Liver (tissue), 9 donors: ENCODE measurements around the gene RAP1GAP2. TPM values are rescaled to one million over a fixed set of nuclear protein-coding genes. Genes with fewer than 3 reads are reported as not detected.

ENCODE experiments used
- DNase-seq: peaks from one replicate; pipeline ENCODE4 v3.0.0-alpha.2; 2017; ENCODE audit warnings: low spot score
- H3K27ac ChIP-seq, 2 donors: one replicate each; pipeline ENCODE4 v1.7.0; 2013; ENCODE audit warnings: inconsistent platforms in 2 of 2, low read length in 2 of 2, control low read depth in 1 of 2, low read depth in 1 of 2, mild to moderate bottlenecking in 1 of 2
- H3K27me3 ChIP-seq, 4 donors: one replicate each; pipeline versions ENCODE4 v1.6.1 to v1.7.0; 2013; ENCODE audit warnings: low read length in 3 of 4, inconsistent platforms in 1 of 4, mild to moderate bottlenecking in 1 of 4, moderate library complexity in 1 of 4; ENCODE audit not compliant: control insufficient read depth in 4 of 4, insufficient read depth in 4 of 4
- H3K36me3 ChIP-seq, 4 donors: one replicate each; pipeline versions ENCODE4 v1.6.1 to v1.7.0; 2013; ENCODE audit warnings: low read length in 3 of 4, mild to moderate bottlenecking in 3 of 4, low read depth in 1 of 4, moderate library complexity in 1 of 4; ENCODE audit not compliant: control insufficient read depth in 4 of 4, insufficient read depth in 3 of 4
- H3K4me1 ChIP-seq, 4 donors: one replicate each; pipeline versions ENCODE4 v1.6.1 to v1.7.0; 2013; ENCODE audit warnings: low read length in 3 of 4, mild to moderate bottlenecking in 3 of 4, moderate library complexity in 1 of 4; ENCODE audit not compliant: control insufficient read depth in 4 of 4, insufficient read depth in 4 of 4
- H3K4me3 ChIP-seq, 3 donors: one replicate each; pipeline versions ENCODE4 v1.6.1 to v1.7.0; 2013; ENCODE audit warnings: low read length in 3 of 3, control low read depth in 1 of 3, low read depth in 1 of 3, mild to moderate bottlenecking in 1 of 3
- H3K9ac ChIP-seq, 2 donors: one replicate each; pipeline ENCODE4 v1.7.0; 2013; ENCODE audit warnings: low read length in 2 of 2, mild to moderate bottlenecking in 2 of 2, moderate library complexity in 2 of 2, control low read depth in 1 of 2, low read depth in 1 of 2
- H3K9me3 ChIP-seq, 4 donors: one replicate each; pipeline versions ENCODE4 v1.6.1 to v1.7.0; 2013; ENCODE audit warnings: low read length in 3 of 4; ENCODE audit not compliant: control insufficient read depth in 4 of 4
- EGR1 ChIP-seq, 2 donors: IDR thresholded peaks; 2 replicates each; pipeline ENCODE4 v1.6.1; 2016 to 2018; ENCODE audit warnings: antibody characterized with exemption in 2 of 2, low read depth in 2 of 2
- FOXA2 ChIP-seq: IDR thresholded peaks from 2 replicates; pipeline ENCODE4 v1.6.1; 2016; ENCODE audit warnings: antibody characterized with exemption
- GABPA ChIP-seq, 2 donors: IDR thresholded peaks in 1 of 2; conservative IDR thresholded peaks in 1 of 2; 2 replicates each; pipeline ENCODE4 v1.6.1; 2016; ENCODE audit warnings: antibody characterized with exemption in 2 of 2, mild to moderate bottlenecking in 1 of 2, moderate library complexity in 1 of 2
- HNF4A ChIP-seq, 2 donors: conservative IDR thresholded peaks; 2 replicates each; pipeline ENCODE4 v1.6.1; 2016; ENCODE audit warnings: antibody characterized with exemption in 2 of 2, mild to moderate bottlenecking in 2 of 2
- JUND ChIP-seq, 2 donors: IDR thresholded peaks; 2 replicates each; pipeline ENCODE4 v1.6.1; 2016; ENCODE audit warnings: antibody characterized with exemption in 2 of 2
- RXRA ChIP-seq, 2 donors: IDR thresholded peaks; 2 replicates each; pipeline ENCODE4 v1.6.1; 2017 to 2018; ENCODE audit warnings: antibody characterized with exemption in 2 of 2, mild to moderate bottlenecking in 1 of 2
- SP1 ChIP-seq: IDR thresholded peaks from 2 replicates; pipeline ENCODE4 v1.6.1; 2018; ENCODE audit warnings: antibody characterized with exemption, mild to moderate bottlenecking
- TAF1 ChIP-seq: conservative IDR thresholded peaks from 2 replicates; pipeline ENCODE4 v1.6.1; 2016; ENCODE audit warnings: antibody characterized with exemption, mild to moderate bottlenecking
- YY1 ChIP-seq: IDR thresholded peaks from 2 replicates; pipeline ENCODE4 v1.6.1; 2016; ENCODE audit warnings: antibody characterized with exemption, mild to moderate bottlenecking
- WGBS: extraction: QIAGEN DNeasy Blood & Tissue Kit; methylation state at CpG from one replicate; pipeline ENCODE4 v1.1.7; 2013; 5-methylcytosine and 5-hydroxymethylcytosine counted together
- polyA plus RNA-seq, 2 donors: library from polyadenylated mRNA; stranded (reverse) in 1 of 2; unstranded in 1 of 2; fragments of 200-250 nt in 1 of 2; fragments of >200 nt in 1 of 2; fragmentation: Nextera tagmentation in 1 of 2; extraction: Ambion mirVana in 1 of 2; gene quantifications; one replicate each; pipeline versions ENCODE4 v1.2.1 to v1.2.3, GENCODE V29; 2013 to 2015
- total RNA-seq, 2 donors: library from RNA; depleted of rRNA; stranded (reverse); fragments of >200 nt; gene quantifications; one replicate each; pipeline ENCODE4 v1.2.3, GENCODE V29; 2014
- TF ChIP-seq, protein P1 (sequence below): fragments of 150-350 bp; IDR thresholded peaks from 2 replicates; pipeline ENCODE4 v1.5.1; 2017; ENCODE audit warnings: improper control_type of control experiment, low read depth, low read length; ENCODE audit not compliant: missing input control
- TF ChIP-seq, protein P2 (sequence below): IDR thresholded peaks from 2 replicates; pipeline ENCODE4 v1.6.1; 2016; ENCODE audit warnings: antibody characterized with exemption, mild to moderate bottlenecking
- TF ChIP-seq, protein P3 (sequence below): IDR thresholded peaks from 2 replicates; pipeline ENCODE4 v1.6.1; 2016; ENCODE audit warnings: antibody characterized with exemption
- TF ChIP-seq, protein P4 (sequence below): IDR thresholded peaks from 2 replicates; pipeline ENCODE4 v1.6.1; 2016; ENCODE audit warnings: antibody characterized with exemption
- donor health status: healthy.
- donor health status: healthy.
- donor health status: healthy.
- donor health status: healthy.
- donor health status: healthy.

Gene RAP1GAP2
- total and polyA plus RNA-seq, 4 donors = 0.56 to 1.7 (median 1.1) TPM

DNA sequence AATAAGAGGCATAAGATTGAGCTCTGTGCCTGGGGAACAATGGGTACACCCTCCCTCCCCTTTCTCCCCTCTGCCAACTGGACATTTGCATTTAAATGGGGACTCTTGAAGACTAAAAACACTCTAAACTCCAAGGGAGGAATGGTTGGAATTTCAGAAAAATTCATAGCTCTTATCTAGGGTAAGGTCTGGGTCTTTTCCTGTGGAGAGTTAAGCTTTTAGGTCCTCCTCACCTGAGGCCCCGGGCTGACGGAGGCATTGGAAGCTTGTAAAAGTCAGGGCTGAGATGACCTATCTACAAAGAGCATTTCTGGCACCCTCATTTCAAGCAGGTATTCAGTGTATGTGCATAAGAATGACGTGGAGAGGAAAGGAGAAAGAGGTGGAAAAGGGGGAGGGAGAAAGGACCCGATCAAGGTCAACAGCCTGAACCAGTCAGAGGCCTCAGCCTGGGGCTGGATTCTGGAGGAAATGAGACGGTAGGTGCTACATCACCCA is 78.0 kb downstream of the RAP1GAP2 start (continued):
- TF ChIP-seq, protein P1, sequence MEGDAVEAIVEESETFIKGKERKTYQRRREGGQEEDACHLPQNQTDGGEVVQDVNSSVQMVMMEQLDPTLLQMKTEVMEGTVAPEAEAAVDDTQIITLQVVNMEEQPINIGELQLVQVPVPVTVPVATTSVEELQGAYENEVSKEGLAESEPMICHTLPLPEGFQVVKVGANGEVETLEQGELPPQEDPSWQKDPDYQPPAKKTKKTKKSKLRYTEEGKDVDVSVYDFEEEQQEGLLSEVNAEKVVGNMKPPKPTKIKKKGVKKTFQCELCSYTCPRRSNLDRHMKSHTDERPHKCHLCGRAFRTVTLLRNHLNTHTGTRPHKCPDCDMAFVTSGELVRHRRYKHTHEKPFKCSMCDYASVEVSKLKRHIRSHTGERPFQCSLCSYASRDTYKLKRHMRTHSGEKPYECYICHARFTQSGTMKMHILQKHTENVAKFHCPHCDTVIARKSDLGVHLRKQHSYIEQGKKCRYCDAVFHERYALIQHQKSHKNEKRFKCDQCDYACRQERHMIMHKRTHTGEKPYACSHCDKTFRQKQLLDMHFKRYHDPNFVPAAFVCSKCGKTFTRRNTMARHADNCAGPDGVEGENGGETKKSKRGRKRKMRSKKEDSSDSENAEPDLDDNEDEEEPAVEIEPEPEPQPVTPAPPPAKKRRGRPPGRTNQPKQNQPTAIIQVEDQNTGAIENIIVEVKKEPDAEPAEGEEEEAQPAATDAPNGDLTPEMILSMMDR = no peak
- TF ChIP-seq JUND (IDR thresholded peaks at IDR 0.05) = no peak

DNA sequence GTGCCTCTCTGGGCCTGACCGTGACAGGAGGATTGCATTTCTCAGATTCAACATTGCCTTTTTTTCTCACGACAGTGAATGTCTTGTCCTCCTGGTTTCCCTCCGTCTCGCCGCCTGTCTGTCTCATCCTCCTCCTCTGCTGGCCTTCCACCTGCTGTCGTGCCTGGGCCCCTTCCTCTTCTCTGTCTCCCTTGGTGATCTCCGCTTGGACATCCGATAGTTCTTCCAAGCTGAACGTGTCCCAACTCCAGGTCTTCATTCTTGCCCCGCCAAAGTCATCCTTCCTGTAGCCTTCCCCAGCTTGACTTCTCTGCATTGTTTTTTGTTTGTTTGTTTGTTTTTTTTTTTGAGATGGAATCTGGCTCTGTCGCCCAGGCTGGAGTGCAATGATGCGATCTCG is 79.4 kb downstream of the RAP1GAP2 start:
- H3K27me3 ChIP-seq = peaks cover 0 to 4% (median 0%) of the 10 kb centered on the region in 4 donors
- TF ChIP-seq SP1 (no peak), TAF1 (no peak), FOXA2 (no peak), RXRA (IDR thresholded peaks at IDR 0.05) (no peak), HNF4A (conservative IDR thresholded peaks at IDR 0.05) (no peak)
- TF ChIP-seq, protein P2, sequence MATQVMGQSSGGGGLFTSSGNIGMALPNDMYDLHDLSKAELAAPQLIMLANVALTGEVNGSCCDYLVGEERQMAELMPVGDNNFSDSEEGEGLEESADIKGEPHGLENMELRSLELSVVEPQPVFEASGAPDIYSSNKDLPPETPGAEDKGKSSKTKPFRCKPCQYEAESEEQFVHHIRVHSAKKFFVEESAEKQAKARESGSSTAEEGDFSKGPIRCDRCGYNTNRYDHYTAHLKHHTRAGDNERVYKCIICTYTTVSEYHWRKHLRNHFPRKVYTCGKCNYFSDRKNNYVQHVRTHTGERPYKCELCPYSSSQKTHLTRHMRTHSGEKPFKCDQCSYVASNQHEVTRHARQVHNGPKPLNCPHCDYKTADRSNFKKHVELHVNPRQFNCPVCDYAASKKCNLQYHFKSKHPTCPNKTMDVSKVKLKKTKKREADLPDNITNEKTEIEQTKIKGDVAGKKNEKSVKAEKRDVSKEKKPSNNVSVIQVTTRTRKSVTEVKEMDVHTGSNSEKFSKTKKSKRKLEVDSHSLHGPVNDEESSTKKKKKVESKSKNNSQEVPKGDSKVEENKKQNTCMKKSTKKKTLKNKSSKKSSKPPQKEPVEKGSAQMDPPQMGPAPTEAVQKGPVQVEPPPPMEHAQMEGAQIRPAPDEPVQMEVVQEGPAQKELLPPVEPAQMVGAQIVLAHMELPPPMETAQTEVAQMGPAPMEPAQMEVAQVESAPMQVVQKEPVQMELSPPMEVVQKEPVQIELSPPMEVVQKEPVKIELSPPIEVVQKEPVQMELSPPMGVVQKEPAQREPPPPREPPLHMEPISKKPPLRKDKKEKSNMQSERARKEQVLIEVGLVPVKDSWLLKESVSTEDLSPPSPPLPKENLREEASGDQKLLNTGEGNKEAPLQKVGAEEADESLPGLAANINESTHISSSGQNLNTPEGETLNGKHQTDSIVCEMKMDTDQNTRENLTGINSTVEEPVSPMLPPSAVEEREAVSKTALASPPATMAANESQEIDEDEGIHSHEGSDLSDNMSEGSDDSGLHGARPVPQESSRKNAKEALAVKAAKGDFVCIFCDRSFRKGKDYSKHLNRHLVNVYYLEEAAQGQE = no peak
- TF ChIP-seq, protein P3, sequence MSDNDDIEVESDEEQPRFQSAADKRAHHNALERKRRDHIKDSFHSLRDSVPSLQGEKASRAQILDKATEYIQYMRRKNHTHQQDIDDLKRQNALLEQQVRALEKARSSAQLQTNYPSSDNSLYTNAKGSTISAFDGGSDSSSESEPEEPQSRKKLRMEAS = no peak
- TF ChIP-seq, protein P1 = no peak
- TF ChIP-seq, protein P4, sequence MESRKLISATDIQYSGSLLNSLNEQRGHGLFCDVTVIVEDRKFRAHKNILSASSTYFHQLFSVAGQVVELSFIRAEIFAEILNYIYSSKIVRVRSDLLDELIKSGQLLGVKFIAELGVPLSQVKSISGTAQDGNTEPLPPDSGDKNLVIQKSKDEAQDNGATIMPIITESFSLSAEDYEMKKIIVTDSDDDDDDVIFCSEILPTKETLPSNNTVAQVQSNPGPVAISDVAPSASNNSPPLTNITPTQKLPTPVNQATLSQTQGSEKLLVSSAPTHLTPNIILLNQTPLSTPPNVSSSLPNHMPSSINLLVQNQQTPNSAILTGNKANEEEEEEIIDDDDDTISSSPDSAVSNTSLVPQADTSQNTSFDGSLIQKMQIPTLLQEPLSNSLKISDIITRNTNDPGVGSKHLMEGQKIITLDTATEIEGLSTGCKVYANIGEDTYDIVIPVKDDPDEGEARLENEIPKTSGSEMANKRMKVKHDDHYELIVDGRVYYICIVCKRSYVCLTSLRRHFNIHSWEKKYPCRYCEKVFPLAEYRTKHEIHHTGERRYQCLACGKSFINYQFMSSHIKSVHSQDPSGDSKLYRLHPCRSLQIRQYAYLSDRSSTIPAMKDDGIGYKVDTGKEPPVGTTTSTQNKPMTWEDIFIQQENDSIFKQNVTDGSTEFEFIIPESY = no peak
- no peak overlapping the region for H3K4me3 ChIP-seq
- H3K36me3 ChIP-seq = no peaks in the 10 kb centered on the region
- WGBS = 90% methylated on average over 13 of the region's 13 CpGs
- no peak overlapping the region for H3K27ac ChIP-seq
- no peaks in the 10 kb centered on the region for H3K9me3 ChIP-seq
- no peaks in the 10 kb centered on the region for H3K4me1 ChIP-seq
- DNase-seq = no peak
- H3K9ac ChIP-seq = no peak overlapping the region

DNA sequence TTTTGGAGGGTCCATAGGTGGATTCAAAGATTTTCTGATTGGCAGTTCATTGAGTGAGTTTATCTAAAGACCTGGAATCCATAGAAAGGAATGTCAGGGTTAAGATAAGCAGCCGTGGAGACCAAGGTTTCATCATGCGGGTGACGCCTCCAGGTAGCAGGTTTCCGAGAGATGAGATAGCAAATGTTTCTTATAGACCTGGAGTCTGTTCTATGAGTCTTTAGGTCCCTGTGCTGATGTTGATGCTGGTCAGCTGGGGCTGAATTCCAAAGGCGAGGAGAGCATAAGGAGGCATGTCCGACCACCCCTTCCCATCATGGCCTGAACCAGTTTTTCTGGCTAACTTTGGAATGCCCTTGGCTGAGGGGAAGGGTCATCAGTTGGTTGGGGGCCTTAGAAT is 80.2 kb downstream of the RAP1GAP2 start:
- Histone ChIP-seq H3K9me3 (no peaks in the 10 kb centered on the region), H3K4me3 (no peak overlapping the region)
- 83% methylated on average over 6 of the region's 6 CpGs for WGBS
- TF ChIP-seq GABPA (IDR thresholded peaks at IDR 0.05 in 1 of 2, conservative IDR thresholded peaks at IDR 0.05 in 1 of 2) (no peak), TAF1 (no peak), FOXA2 (no peak), RXRA (IDR thresholded peaks at IDR 0.05) (no peak), EGR1 (IDR thresholded peaks at IDR 0.05; ENCODE audit: low read depth in 2 of 2) (no peak), YY1 (no peak), SP1 (no peak)
- TF ChIP-seq, protein P3 = no peak
- TF ChIP-seq, protein P1 = no peak

More for the DNA sequence above, 80.2 kb downstream of the RAP1GAP2 start:
- no peak overlapping the region for H3K27ac ChIP-seq
- no peaks in the 10 kb centered on the region for H3K4me1 ChIP-seq
- no peaks in the 10 kb centered on the region for H3K36me3 ChIP-seq
- no peaks in the 10 kb centered on the region for H3K27me3 ChIP-seq
- DNase-seq = no peak
- H3K9ac ChIP-seq = no peak overlapping the region
